ENCODE results near the gene CFAP44.

Gene CFAP44

GRCh38 chr3:113409676-113410075 lies 31.6 kb downstream of the CFAP44 start:
- Histone ChIP-seq H4K20me1 (ENCODE audit: insufficient read depth, low read length, poor library complexity, severe bottlenecking) (no peaks in the 10 kb centered on the region), H3K27me3 (ENCODE audit: insufficient read depth, low read length, poor library complexity, severe bottlenecking) (no peaks in the 10 kb centered on the region), H3K4me1 (ENCODE audit: insufficient read depth, low read length, poor library complexity, severe bottlenecking) (no peaks in the 10 kb centered on the region), H3K79me2 (ENCODE audit: insufficient read depth, low read length) (no peaks in the 10 kb centered on the region), H3K9me3 (ENCODE audit: insufficient read depth, low read depth, low read length) (no peaks in the 10 kb centered on the region), H3F3A (ENCODE audit: low read depth) (no peaks in the 10 kb centered on the region), H2AFZ (ENCODE audit: low read length) (no peak overlapping the region), H3K4me3 (ENCODE audit: low read length, poor library complexity, severe bottlenecking) (no peak overlapping the region), H3K9ac (ENCODE audit: low read depth, low read length, poor library complexity, severe bottlenecking) (no peak overlapping the region), H3K9me2 (replicated peaks; ENCODE audit: low read depth, low read length) (no peaks in the 10 kb centered on the region), H3K4me2 (ENCODE audit: low read depth, low read length, poor library complexity, severe bottlenecking) (no peak overlapping the region), H3K36me3 (ENCODE audit: insufficient read depth, low read length) (no peaks in the 10 kb centered on the region)
- no peak for TF ChIP-seq EZH2phosphoT487 (IDR thresholded peaks at IDR 0.05; ENCODE audit: borderline replicate concordance)
- no peak for TF ChIP-seq CTCF (conservative IDR thresholded peaks at IDR 0.05; ENCODE audit: low read length)

- no peaks in the 10 kb centered on the region for H3F3A ChIP-seq (ENCODE audit: low read depth)
- H4K20me1 ChIP-seq (ENCODE audit: insufficient read depth, low read length, poor library complexity, severe bottlenecking), result no peaks in the 10 kb centered on the region
- H3K9me2 ChIP-seq (replicated peaks; ENCODE audit: low read depth, low read length), result no peaks in the 10 kb centered on the region
- H3K9ac ChIP-seq (ENCODE audit: low read depth, low read length, poor library complexity, severe bottlenecking), result no peak overlapping the region
- H3K9me3 ChIP-seq (ENCODE audit: insufficient read depth, low read depth, low read length), result no peaks in the 10 kb centered on the region
- no peaks in the 10 kb centered on the region for H3K36me3 ChIP-seq (ENCODE audit: insufficient read depth, low read length)
- no peaks in the 10 kb centered on the region for H3K27me3 ChIP-seq (ENCODE audit: insufficient read depth, low read length, poor library complexity, severe bottlenecking)
- H3K4me1 ChIP-seq (ENCODE audit: insufficient read depth, low read length, poor library complexity, severe bottlenecking), result no peaks in the 10 kb centered on the region
- no peak for TF ChIP-seq EZH2phosphoT487 (IDR thresholded peaks at IDR 0.05; ENCODE audit: borderline replicate concordance)
- no peak for TF ChIP-seq CTCF (conservative IDR thresholded peaks at IDR 0.05; ENCODE audit: low read length)
- no peak overlapping the region for H2AFZ ChIP-seq (ENCODE audit: low read length)
- no peaks in the 10 kb centered on the region for H3K79me2 ChIP-seq (ENCODE audit: insufficient read depth, low read length)
- no peak overlapping the region for H3K4me3 ChIP-seq (ENCODE audit: low read length, poor library complexity, severe bottlenecking)
- H3K4me2 ChIP-seq (ENCODE audit: low read depth, low read length, poor library complexity, severe bottlenecking), result no peak overlapping the region
Measured at GRCh38 chr3:113405180-113405579, 36.1 kb downstream of the CFAP44 start.

- Histone ChIP-seq H3K27me3 (ENCODE audit: insufficient read depth, low read length, poor library complexity, severe bottlenecking) (no peaks in the 10 kb centered on the region), H3K4me1 (ENCODE audit: insufficient read depth, low read length, poor library complexity, severe bottlenecking) (no peaks in the 10 kb centered on the region)
Measured at GRCh38 chr3:113404637-113405036, 36.7 kb downstream of the CFAP44 start.

More at GRCh38 chr3:113404637-113405036, 36.7 kb downstream of the CFAP44 start:
- H3K4me2 ChIP-seq (ENCODE audit: low read depth, low read length, poor library complexity, severe bottlenecking), result no peak overlapping the region
- H3F3A ChIP-seq (ENCODE audit: low read depth), result no peaks in the 10 kb centered on the region
- TF ChIP-seq EZH2phosphoT487 (IDR thresholded peaks at IDR 0.05; ENCODE audit: borderline replicate concordance) (no peak), CTCF (conservative IDR thresholded peaks at IDR 0.05; ENCODE audit: low read length) (no peak)
- no peak overlapping the region for H3K4me3 ChIP-seq (ENCODE audit: low read length, poor library complexity, severe bottlenecking)
- H3K9ac ChIP-seq (ENCODE audit: low read depth, low read length, poor library complexity, severe bottlenecking), result no peak overlapping the region
- no peaks in the 10 kb centered on the region for H3K36me3 ChIP-seq (ENCODE audit: insufficient read depth, low read length)
- no peaks in the 10 kb centered on the region for H3K9me3 ChIP-seq (ENCODE audit: insufficient read depth, low read depth, low read length)
- H4K20me1 ChIP-seq (ENCODE audit: insufficient read depth, low read length, poor library complexity, severe bottlenecking), result no peaks in the 10 kb centered on the region
- no peak overlapping the region for H2AFZ ChIP-seq (ENCODE audit: low read length)
- no peaks in the 10 kb centered on the region for H3K79me2 ChIP-seq (ENCODE audit: insufficient read depth, low read length)
- H3K9me2 ChIP-seq (replicated peaks; ENCODE audit: low read depth, low read length), result no peaks in the 10 kb centered on the region
